ENCODE results near the gene OR2G3. TPM values are rescaled to one million over a fixed set of nuclear protein-coding genes. Genes with fewer than 3 reads are reported as not detected.

The OR2G3 gene
- total and polyA plus RNA-seq, 9 of the 15 experiments (the other 6 are each of a cell fraction or from before 2014, with no cell fraction given) = not detected

- TF ChIP-seq NFYB (IDR thresholded peaks at IDR 0.05; ENCODE audit: extremely low read depth, insufficient read length) = peak; percentile 2
- no peak for TF ChIP-seq REST (IDR thresholded peaks at IDR 0.05; ENCODE audit: borderline replicate concordance)
- 0 out of 2 replicates have a peak, but pooled peaks have one; percentile 65 for TF ChIP-seq REST (CRISPR knock-in tag; IDR thresholded peaks at IDR 0.05; ENCODE audit: low read depth)
- TF ChIP-seq PCBP1 (IDR thresholded peaks at IDR 0.05; ENCODE audit: low read depth, low read length, poor library complexity, severe bottlenecking) = no peak
- peak; percentile 92 to 98 for TF ChIP-seq E2F6 (IDR thresholded peaks at IDR 0.05; ENCODE audit: borderline replicate concordance in 1 of 2, extremely low read depth in 1 of 2, insufficient read depth in 1 of 2, insufficient read length in 1 of 2, low read depth in 1 of 2, low read length in 1 of 2, poor library complexity in 1 of 2, severe bottlenecking in 1 of 2)
- TF ChIP-seq ZNF347 (CRISPR knock-in tag; IDR thresholded peaks at IDR 0.05; ENCODE audit: low read depth) = no peak
- peak; percentile 94 for TF ChIP-seq E2F3 (CRISPR knock-in tag; IDR thresholded peaks at IDR 0.05)
These were observed 34.1 kb downstream of the OR2G3 start (continued) for GRCh38 chr1:247639381-247639981.
